HEK293 (cell line): ENCODE measurements around the gene RNF215.

Experiments used
- CTCF ChIA-PET: fragments of 350-600 bp; formaldehyde crosslinking; extraction: SDS; loops from one replicate; lab custom pipeline; 2021; ENCODE audit warnings: antibody characterized with exemption; lab: Yijun Ruan, JAX
- POLR2A ChIA-PET: fragments of 300-600 bp; formaldehyde crosslinking; extraction: SDS; loops from one replicate; lab custom pipeline; 2020; ENCODE audit warnings: antibody characterized with exemption, inconsistent platforms; lab: Yijun Ruan, JAX
- H3K27ac ChIP-seq: fragments of 200-500 bp; sonication (Bioruptor generic); 2 replicates; pipeline ENCODE4 v1.5.1; 2014; ENCODE audit warnings: low read depth, low read length, control low read depth, inconsistent platforms; ENCODE audit errors: extremely low read depth
- H3K36me3 ChIP-seq, 2 experiments: fragments of 200-500 bp in 1 of 2; sonication (Bioruptor generic) in 1 of 2; 1 replicate in 1 of 2; 2 replicates in 1 of 2; pipeline ENCODE4 v1.5.1; 2014 to 2017; ENCODE audit warnings: inconsistent platforms in 2 of 2, low read length in 2 of 2; ENCODE audit not compliant: control insufficient read depth in 2 of 2, insufficient read depth in 1 of 2
- H3K4me1 ChIP-seq: fragments of 200-500 bp; sonication (Bioruptor generic); 2 replicates; pipeline ENCODE4 v1.5.1; 2014; ENCODE audit warnings: mild to moderate bottlenecking, low read length, inconsistent platforms; ENCODE audit not compliant: control insufficient read depth, insufficient read depth
- H3K4me3 ChIP-seq: 2 replicates; pipeline ENCODE4 v1.5.1; 2011; ENCODE audit warnings: low read depth, mild to moderate bottlenecking, control low read depth, low read length, moderate library complexity
- H3K9me3 ChIP-seq: fragments of 200-500 bp; sonication (Bioruptor generic); 2 replicates; pipeline ENCODE4 v1.5.1; 2014; ENCODE audit warnings: low read depth, low read length, inconsistent platforms; ENCODE audit not compliant: control insufficient read depth, insufficient read depth
- HOXD13 ChIP-seq: sonication (generic); formaldehyde crosslinking; IDR thresholded peaks from 2 replicates; pipeline ENCODE4 v1.8.0; 2022; ENCODE audit warnings: missing genetic modification reagents, borderline replicate concordance
- INSM2 ChIP-seq: fragments of 450-650 bp; formaldehyde crosslinking; IDR thresholded peaks from 2 replicates; pipeline ENCODE4 v1.5.1; 2016; ENCODE audit warnings: missing biosample characterization, missing genetic modification characterization
- MZF1 ChIP-seq: fragments of 450-650 bp; formaldehyde crosslinking; IDR thresholded peaks from 2 replicates; pipeline ENCODE4 v1.5.1; 2017; ENCODE audit warnings: missing biosample characterization, missing genetic modification characterization, borderline replicate concordance
- OSR2 ChIP-seq: fragments of 450-650 bp; formaldehyde crosslinking; IDR thresholded peaks from 2 replicates; pipeline ENCODE4 v1.5.1; 2016; ENCODE audit warnings: missing biosample characterization, missing genetic modification characterization
- PRDM10 ChIP-seq: fragments of 450-650 bp; formaldehyde crosslinking; IDR thresholded peaks from 2 replicates; pipeline ENCODE4 v1.5.1; 2016; ENCODE audit warnings: missing biosample characterization, missing genetic modification characterization
- PRDM2 ChIP-seq: fragments of 450-650 bp; formaldehyde crosslinking; IDR thresholded peaks from 2 replicates; pipeline ENCODE4 v1.5.1; 2016; ENCODE audit warnings: missing biosample characterization, missing genetic modification characterization, borderline replicate concordance
- SALL2 ChIP-seq: fragments of 450-650 bp; formaldehyde crosslinking; IDR thresholded peaks from 2 replicates; pipeline ENCODE4 v1.5.0; 2017; ENCODE audit warnings: missing biosample characterization, mild to moderate bottlenecking, missing genetic modification characterization, borderline replicate concordance
- SP3 ChIP-seq: fragments of 450-650 bp; formaldehyde crosslinking; IDR thresholded peaks from 2 replicates; pipeline ENCODE4 v1.5.1; 2016; ENCODE audit warnings: missing biosample characterization, missing genetic modification characterization
- SP7 ChIP-seq: fragments of 450-650 bp; formaldehyde crosslinking; IDR thresholded peaks from 2 replicates; pipeline ENCODE4 v1.5.1; 2016; ENCODE audit warnings: missing biosample characterization, missing genetic modification characterization
- TRIM28 ChIP-seq: IDR thresholded peaks from 2 replicates; pipeline ENCODE4 v1.6.1; 2011; ENCODE audit warnings: low read length, control low read depth, borderline replicate concordance
- WT1 ChIP-seq: fragments of 450-650 bp; formaldehyde crosslinking; IDR thresholded peaks from 2 replicates; pipeline ENCODE4 v1.5.1; 2016; ENCODE audit warnings: missing biosample characterization, missing genetic modification characterization
- ZBTB17 ChIP-seq: fragments of 450-650 bp; formaldehyde crosslinking; IDR thresholded peaks from 2 replicates; pipeline ENCODE4 v1.5.1; 2016; ENCODE audit warnings: missing biosample characterization, missing genetic modification characterization
- ZBTB44 ChIP-seq: fragments of 450-650 bp; IDR thresholded peaks from 2 replicates; pipeline ENCODE4 v1.5.1; 2018; ENCODE audit warnings: missing biosample characterization, mild to moderate bottlenecking, missing genetic modification characterization
- ZIC2 ChIP-seq: fragments of 450-650 bp; formaldehyde crosslinking; IDR thresholded peaks from 2 replicates; pipeline ENCODE4 v1.5.1; 2016; ENCODE audit warnings: missing biosample characterization, missing genetic modification characterization
- ZNF140 ChIP-seq: fragments of 450-650 bp; formaldehyde crosslinking; IDR thresholded peaks from 2 replicates; pipeline ENCODE4 v1.5.1; 2016; ENCODE audit warnings: missing biosample characterization, missing genetic modification characterization
- ZNF155 ChIP-seq: fragments of 450-650 bp; formaldehyde crosslinking; IDR thresholded peaks from 2 replicates; pipeline ENCODE4 v1.5.1; 2016; ENCODE audit warnings: missing biosample characterization, missing genetic modification characterization
- ZNF202 ChIP-seq: fragments of 450-650 bp; formaldehyde crosslinking; IDR thresholded peaks from 2 replicates; pipeline ENCODE4 v1.5.1; 2016; ENCODE audit warnings: missing biosample characterization, missing genetic modification characterization, borderline replicate concordance
- ZNF24 ChIP-seq: fragments of 450-650 bp; formaldehyde crosslinking; IDR thresholded peaks from 2 replicates; pipeline ENCODE4 v1.5.1; 2016; ENCODE audit warnings: missing biosample characterization, missing genetic modification characterization
- ZNF585B ChIP-seq: fragments of 450-650 bp; formaldehyde crosslinking; IDR thresholded peaks from 2 replicates; pipeline ENCODE4 v1.5.1; 2016; ENCODE audit warnings: missing biosample characterization, missing genetic modification characterization
- ZNF660 ChIP-seq: fragments of 450-650 bp; IDR thresholded peaks from 2 replicates; pipeline ENCODE4 v1.5.1; 2018; ENCODE audit warnings: missing biosample characterization, mild to moderate bottlenecking, missing genetic modification characterization
- ZNF843 ChIP-seq: fragments of 450-650 bp; formaldehyde crosslinking; IDR thresholded peaks from 2 replicates; pipeline ENCODE4 v1.5.1; 2016; ENCODE audit warnings: missing biosample characterization, missing genetic modification characterization

The RNF215 gene

GRCh38 chr22:30422481-30423300 lies 35.5 kb upstream of the RNF215 start (continued):
- TF ChIP-seq PRDM10 (tag by site-specific recombination), result peak; percentile 59
- 0 out of 2 replicates have a peak, but pooled peaks have one; percentile 20 for TF ChIP-seq INSM2 (tag by site-specific recombination)
- TF ChIP-seq ZBTB17 (tag by site-specific recombination), result peak; percentile 42; the same call in 1 of the 2 replicates
- no peak for TF ChIP-seq ZNF155
- TF ChIP-seq SP3 (tag by site-specific recombination), result no peak
- TF ChIP-seq ZNF660, result peak; percentile 76; the same call in 1 of the 2 replicates
- TF ChIP-seq SP7, result peak; percentile 78
- TF ChIP-seq MZF1 (tag by site-specific recombination), result no peak
- TF ChIP-seq WT1 (tag by site-specific recombination), result peak; percentile 32
- peak; percentile 98 for TF ChIP-seq ZIC2
- peak; percentile 59; the same call in 1 of the 2 replicates for TF ChIP-seq ZNF24 (tag by site-specific recombination)
- no peak for TF ChIP-seq ZNF843 (tag by site-specific recombination)
- no peak; the same call in 1 of the 2 replicates for TF ChIP-seq ZNF585B (tag by site-specific recombination)
- TF ChIP-seq ZNF202 (tag by site-specific recombination), result no peak

- H3K27ac ChIP-seq, result peak overlapping the region; percentile 98
- H3K36me3 ChIP-seq, result peaks cover 0 to 40% of the 10 kb centered on the region in 2 experiments; a peak in 1 of 3 replicates
- peaks cover 28% of the 10 kb centered on the region for H3K4me1 ChIP-seq
- no peak overlapping the region for H3K4me3 ChIP-seq
- ChIA-PET CTCF (interaction anchor here (0.7 to 7.6 kb wide), 11 partner anchors 9 to 341 kb away, joined by 3 to 71 read pairs (median 3); partner anchors contain the start of genes RNF215 and SEC14L2), POLR2A (interaction anchor here (0.7 to 6.0 kb wide), 6 partner anchors 10 to 31 kb away, joined by 3 to 86 read pairs (median 19); partner anchors contain the start of gene SEC14L2)
- no peaks in the 10 kb centered on the region for H3K9me3 ChIP-seq
- TF ChIP-seq ZNF140 (tag by site-specific recombination) (no peak), PRDM2 (tag by site-specific recombination) (no peak), HOXD13 (CRISPR knock-in tag) (no peak), ZNF585B (tag by site-specific recombination) (no peak), OSR2 (peak; percentile 81), ZBTB44 (tag by site-specific recombination) (no peak), SALL2 (tag by site-specific recombination) (no peak), TRIM28 (peak; percentile 25; the same call in 1 of the 2 replicates)
Measured at GRCh38 chr22:30421695-30422480, 34.7 kb upstream of the RNF215 start.
